ENCODE results near the gene RBBP4. TPM values are rescaled to one million over a fixed set of nuclear protein-coding genes. Genes with fewer than 3 reads are reported as not detected.
"Not testable (repeated sequence)": the region's sequence is repeated elsewhere in the genome, so short reads cannot be mapped to it uniquely, and the experiment has no call there.

RBBP4 gene
- total and polyA plus RNA-seq, 2 experiments from 2014 or later: 275 to 336 TPM

- H3K27me3 ChIP-seq: no peaks in the 10 kb centered on the region
- no peaks in the 10 kb centered on the region for H3K4me1 ChIP-seq (ENCODE audit: low read depth)
- H3K27ac ChIP-seq: peak overlapping the region; percentile 14
- H3K9me3 ChIP-seq (ENCODE audit: low read depth): no peaks in the 10 kb centered on the region
- peaks cover 25% of the 10 kb centered on the region for H3K36me3 ChIP-seq
- DNase-seq (ENCODE audit: low read depth in 1 of 2, low spot score in 1 of 2): no peak
- H3K4me3 ChIP-seq: no peak overlapping the region
- TF ChIP-seq CTCF (IDR thresholded peaks at IDR 0.05; ENCODE audit: low read depth, low read length): no peak
Measured at GRCh38 chr1:32686387-32686786, 35.4 kb downstream of the RBBP4 start.

DNA sequence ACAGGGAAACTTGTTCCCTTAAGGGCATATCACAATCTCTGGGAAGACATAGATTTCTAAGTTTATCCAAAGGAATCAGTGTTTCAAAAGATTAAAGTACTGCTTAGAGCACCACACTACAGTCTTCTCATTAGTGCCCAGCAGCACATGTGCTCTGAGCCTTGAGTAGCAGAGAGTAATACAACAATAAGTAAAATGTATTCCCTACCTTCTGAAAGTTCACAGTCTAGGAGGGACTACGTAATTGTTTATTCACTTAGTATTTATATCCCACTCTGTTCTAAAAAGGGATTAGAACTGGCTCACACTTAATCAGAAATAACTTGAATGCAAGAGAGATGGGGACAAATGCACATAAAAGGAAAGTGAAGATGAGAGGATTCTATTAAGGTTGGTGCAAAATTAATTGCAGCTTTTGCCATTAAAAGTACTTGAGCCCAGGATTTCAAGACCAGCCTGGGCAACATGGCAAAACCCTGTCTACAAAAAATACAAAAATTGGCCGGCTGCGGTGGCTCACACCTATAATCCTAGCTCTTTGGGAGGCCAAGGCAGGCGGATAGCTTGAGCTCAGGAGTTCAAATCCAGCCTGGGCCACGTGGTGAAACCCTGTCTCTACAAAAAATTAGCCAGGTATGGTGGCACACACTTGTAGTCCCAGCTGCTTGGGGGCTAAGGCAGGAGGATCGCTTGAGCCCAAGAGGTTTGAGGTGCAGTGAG, 42.6 kb downstream of the RBBP4 start:
- Histone ChIP-seq H3K4me1 (ENCODE audit: low read depth) (no peaks in the 10 kb centered on the region), H3K27ac (no peak overlapping the region), H3K36me3 (no peaks in the 10 kb centered on the region), H3K9me3 (ENCODE audit: low read depth) (no peaks in the 10 kb centered on the region), H3K27me3 (no peaks in the 10 kb centered on the region), H3K4me3 (no peak overlapping the region)
- DNase-seq (ENCODE audit: low read depth in 1 of 2, low spot score in 1 of 2): no peak
- TF ChIP-seq CTCF (IDR thresholded peaks at IDR 0.05; ENCODE audit: low read depth, low read length): no peak

GRCh38 chr1:32695098-32695904, 44.3 kb downstream of the RBBP4 start:
- H3K27me3 ChIP-seq: no peaks in the 10 kb centered on the region
- H3K27ac ChIP-seq: no peak overlapping the region
- DNase-seq (ENCODE audit: low read depth in 1 of 2, low spot score in 1 of 2): peak in 1 of 2 donors; percentile 86
- TF ChIP-seq CTCF (IDR thresholded peaks at IDR 0.05; ENCODE audit: low read depth, low read length): no peak
- no peaks in the 10 kb centered on the region for H3K36me3 ChIP-seq
- no peaks in the 10 kb centered on the region for H3K9me3 ChIP-seq (ENCODE audit: low read depth)
- no peak overlapping the region for H3K4me3 ChIP-seq
- H3K4me1 ChIP-seq (ENCODE audit: low read depth): no peaks in the 10 kb centered on the region

GRCh38 chr1:32696041-32696440, 45.0 kb downstream of the RBBP4 start:
- H3K9me3 ChIP-seq (ENCODE audit: low read depth): no peaks in the 10 kb centered on the region
- TF ChIP-seq CTCF (IDR thresholded peaks at IDR 0.05; ENCODE audit: low read depth, low read length): no peak
- no peak overlapping the region for H3K4me3 ChIP-seq
- H3K27ac ChIP-seq: no peak overlapping the region
- no peak for DNase-seq (ENCODE audit: low read depth in 1 of 2, low spot score in 1 of 2)
- no peaks in the 10 kb centered on the region for H3K4me1 ChIP-seq (ENCODE audit: low read depth)
- no peaks in the 10 kb centered on the region for H3K27me3 ChIP-seq
- H3K36me3 ChIP-seq: no peaks in the 10 kb centered on the region

DNA sequence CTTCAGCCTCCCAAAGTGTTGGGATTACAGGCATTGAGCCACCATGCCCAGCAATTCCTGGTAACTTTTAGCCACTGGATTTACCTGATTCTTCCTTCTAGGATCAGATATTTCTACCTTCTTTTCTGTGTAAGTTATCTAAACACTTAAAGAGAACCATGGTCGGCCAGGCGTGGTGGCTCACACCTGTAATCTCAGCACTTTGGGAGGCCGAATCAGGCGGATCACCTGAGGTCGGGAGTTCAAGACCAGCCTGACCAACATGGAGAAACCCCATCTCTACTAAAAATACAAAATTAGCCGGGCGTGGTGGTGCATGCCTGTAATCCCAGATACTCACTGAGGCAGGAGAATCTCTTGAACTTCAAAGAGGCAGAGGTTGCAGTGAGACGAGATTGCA, 46.0 kb downstream of the RBBP4 start:
- not testable (repeated sequence) for H3K36me3 ChIP-seq; H3K4me3 ChIP-seq; DNase-seq (ENCODE audit: low read depth in 1 of 2, low spot score in 1 of 2); H3K9me3 ChIP-seq (ENCODE audit: low read depth); H3K27ac ChIP-seq; H3K27me3 ChIP-seq; H3K4me1 ChIP-seq (ENCODE audit: low read depth)

DNA sequence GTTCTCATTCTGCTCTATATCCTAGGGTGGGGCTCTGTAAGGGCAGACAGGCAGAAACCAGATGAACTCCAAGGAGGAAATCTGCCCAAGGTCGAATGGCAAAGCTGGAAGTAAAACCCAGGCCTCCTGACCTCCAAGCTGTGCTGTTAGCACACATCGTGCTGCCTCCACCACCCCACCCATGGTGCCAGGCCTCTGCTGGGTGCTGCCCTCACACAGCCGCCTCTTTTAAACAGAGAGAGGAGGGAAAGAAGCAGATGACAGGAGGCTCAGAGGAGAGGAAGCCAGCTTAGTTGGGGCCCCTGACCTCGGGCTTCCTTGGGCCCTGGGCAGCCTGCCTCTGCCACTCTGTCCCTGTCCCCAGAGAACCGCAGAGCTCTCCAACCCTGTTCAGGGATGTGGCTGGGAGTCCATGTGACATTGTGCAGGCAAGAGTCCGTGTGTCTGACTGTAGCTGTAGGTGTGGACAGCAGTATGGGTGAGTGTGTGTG, 50.5 kb downstream of the RBBP4 start:
- peaks cover 10% of the 10 kb centered on the region for H3K4me1 ChIP-seq (ENCODE audit: low read depth)
- H3K27ac ChIP-seq: peak overlapping the region; percentile 8
- no peaks in the 10 kb centered on the region for H3K9me3 ChIP-seq (ENCODE audit: low read depth)
- peaks cover 7% of the 10 kb centered on the region for H3K27me3 ChIP-seq
- H3K36me3 ChIP-seq: no peaks in the 10 kb centered on the region
- H3K4me3 ChIP-seq: no peak overlapping the region
- peak in 1 of 2 donors; percentile 23 for DNase-seq (ENCODE audit: low read depth in 1 of 2, low spot score in 1 of 2)
- no peak for TF ChIP-seq CTCF (IDR thresholded peaks at IDR 0.05; ENCODE audit: low read depth, low read length)
